Purkinje cell (primary cell): ENCODE data around the gene LHX3. TPM values are rescaled to one million over a fixed set of nuclear protein-coding genes. Genes with fewer than 3 reads are reported as not detected.

Experiments
- polyA plus RNA-seq: library from polyadenylated mRNA; unstranded; fragments of >200 nt; fragmentation: Nextera tagmentation; gene quantifications from 2 replicates; pipeline ENCODE4 v1.2.1, GENCODE V29; 2014

Gene LHX3
- polyA plus RNA-seq: not detected in 2 replicates

GRCh38 chr9:136204838-136205706, at the start of gene LHX3:
LHX3 (minus strand) TSS chr9:136205128; CDS start chr9:136205012, 116 bp downstream.

GRCh38 chr9:136245219-136246150, 40.6 kb upstream of the LHX3 start, which contains the start of gene QSOX2:
QSOX2 (minus strand) TSS chr9:136245812; CDS start chr9:136245803, 9 bp downstream.

Other genes with a start within 250 kb of the LHX3 start
- gene UBAC1, start 243.8 kb downstream of the LHX3 start, polyA plus RNA-seq: 16.3 and 22.1 TPM in 2 replicates
- gene NACC2, start 109.8 kb downstream of the LHX3 start, polyA plus RNA-seq: 4.7 and 6.2 TPM in 2 replicates
- gene TMEM250, start 86.3 kb downstream of the LHX3 start, polyA plus RNA-seq: 0.36 and 0.52 TPM in 2 replicates
- gene QSOX2, start 40.7 kb upstream of the LHX3 start, polyA plus RNA-seq: 4.1 and 6.8 TPM in 2 replicates
- gene CCDC187, start 99.0 kb upstream of the LHX3 start, polyA plus RNA-seq: not detected in 2 replicates
- 1.1 TPM in 1 of 2 replicates, not detected in the other for gene GPSM1, start 122.4 kb upstream of the LHX3 start, polyA plus RNA-seq
- gene DNLZ, start 158.6 kb upstream of the LHX3 start, polyA plus RNA-seq: 0.62 and 1.5 TPM in 2 replicates
- not detected in 2 replicates for gene CARD9, start 168.5 kb upstream of the LHX3 start, polyA plus RNA-seq
- gene SNAPC4, start 195.0 kb upstream of the LHX3 start, polyA plus RNA-seq: 0.55 and 0.71 TPM in 2 replicates
- 0.69 and 3.4 TPM in 2 replicates for gene ENTR1, start 205.5 kb upstream of the LHX3 start, polyA plus RNA-seq
- gene PMPCA, start 205.5 kb upstream of the LHX3 start, polyA plus RNA-seq: 7.9 and 11.1 TPM in 2 replicates
- 0.38 and 1.9 TPM in 2 replicates for gene INPP5E, start 234.7 kb upstream of the LHX3 start, polyA plus RNA-seq